Peyer's patch (tissue), 4 donors: ENCODE data around the gene ZNF70.

Source experiments
- CTCF ChIP-seq, 6 experiments: fragments of 450-650 bp in 4 of 6; fragments of 200-600 bp in 2 of 6; sonication (generic) in 1 of 6; IDR thresholded peaks; one replicate each; pipeline ENCODE4 v1.5.1; 2017 to 2019; ENCODE audit warnings: antibody characterized with exemption in 6 of 6, mild to moderate bottlenecking in 3 of 6, moderate library complexity in 1 of 6
- POLR2A ChIP-seq, 2 donors: fragments of 450-650 bp; IDR thresholded peaks; one replicate each; pipeline ENCODE4 v1.5.1; 2017; ENCODE audit warnings: antibody characterized with exemption in 2 of 2, mild to moderate bottlenecking in 2 of 2, moderate library complexity in 2 of 2

- TF ChIP-seq CTCF (IDR thresholded peaks at IDR 0.05) (no peak), POLR2A (IDR thresholded peaks at IDR 0.05) (no peak)
These were observed 28.2 kb upstream of the ZNF70 start for GRCh38 chr22:23779083-23779482.
